ENCODE data around the gene ADRB2. TPM values are rescaled to one million over a fixed set of nuclear protein-coding genes. Genes with fewer than 3 reads are reported as not detected.

ADRB2 gene
- total and polyA plus RNA-seq, 10 of the 15 experiments (the other 5 are each of a cell fraction or from before 2014, with no cell fraction given) = 0.03 to 0.34 (median 0.18) TPM; not detected in 1

- TF ChIP-seq ZNF687 (IDR thresholded peaks at IDR 0.05) (no peak), ZNF217 (IDR thresholded peaks at IDR 0.05) (no peak), PKNOX1 (IDR thresholded peaks at IDR 0.05) (no peak)
Measured at GRCh38 chr5:148796936-148797335, 29.5 kb upstream of the ADRB2 start (continued).

GRCh38 chr5:148798786-148799185 is 27.6 kb upstream of the ADRB2 start:
- ChIA-PET CTCF (interaction anchor here (2.1 kb wide), 1 partner anchor 57 kb away, joined by 7 read pairs; no protein-coding TSS in a partner anchor), SMC1A (ENCODE audit: uncharacterized antibody, unreplicated experiment) (interaction anchor here (0.8 to 1.6 kb wide), 5 partner anchors 12 to 65 kb away, joined by 3 to 4 read pairs (median 3); no protein-coding TSS in a partner anchor), POLR2A (no interaction called here), RAD21 (ENCODE audit: unreplicated experiment) (interaction anchor here (1.2 kb wide), 1 partner anchor 67 kb away, joined by 4 read pairs; no protein-coding TSS in a partner anchor)
- BruUV-seq (replicated peaks) = no TSS peak
- no peak overlapping the region for H2AFZ ChIP-seq (ENCODE audit: control insufficient read depth, low read depth, low read length)
- WGBS (ENCODE audit: insufficient coverage, insufficient replicate concordance, low lambda C conversion rate, missing lambda C conversion rate) = 33% methylated on average over 1 of the region's 1 CpG
- FAIRE-seq (no peak), ATAC-seq (no peak), DNase-seq (ENCODE audit: low read depth, low spot score) (no peak)
- H3K9ac ChIP-seq (ENCODE audit: control insufficient read depth, insufficient read depth, low read length) = no peak overlapping the region
- no peak overlapping the region for H3K4me3 ChIP-seq
- no peak overlapping the region for H3K27ac ChIP-seq (ENCODE audit: control insufficient read depth, insufficient read depth)
- no peaks in the 10 kb centered on the region; the same call in 2 of the 3 replicates for H3K9me3 ChIP-seq (replicated peaks; ENCODE audit: control insufficient read depth, insufficient read depth, low read length)
- H3K36me3 ChIP-seq (ENCODE audit: control insufficient read depth in 2 of 2, insufficient read depth in 2 of 2, low read length in 1 of 2) = no peaks in the 10 kb centered on the region
- H3K27me3 ChIP-seq (replicated peaks in 1 of 2; ENCODE audit: control insufficient read depth in 2 of 2, insufficient read depth in 2 of 2, low read length in 1 of 2) = no peaks in the 10 kb centered on the region
- H3K4me1 ChIP-seq (ENCODE audit: control insufficient read depth, insufficient read depth, low read length) = peaks cover 7% of the 10 kb centered on the region; the same call in 1 of the 2 replicates
- in situ Hi-C loops (cut with MboI) (no loop called here), intact Hi-C loops (cut with micrococcal nuclease; ENCODE audit: unreplicated experiment) (no loop called here)
- no peaks in the 10 kb centered on the region for H3K79me2 ChIP-seq (ENCODE audit: control insufficient read depth, insufficient read depth, low read length)
- no peak overlapping the region for H3K4me2 ChIP-seq (ENCODE audit: control insufficient read depth, insufficient read depth)
- H4K20me1 ChIP-seq (ENCODE audit: control insufficient read depth, insufficient read depth) = no peaks in the 10 kb centered on the region
- TF ChIP-seq ZNF24 (IDR thresholded peaks at IDR 0.05) (no peak), IRF5 (IDR thresholded peaks at IDR 0.05; ENCODE audit: borderline replicate concordance) (no peak), MTA2 (IDR thresholded peaks at IDR 0.05; ENCODE audit: low read depth) (no peak), CBX5 (IDR thresholded peaks at IDR 0.05; ENCODE audit: low read depth) (no peak), RAD51 (IDR thresholded peaks at IDR 0.05) (no peak), MEF2B (IDR thresholded peaks at IDR 0.05; ENCODE audit: partially characterized antibody, poor library complexity, severe bottlenecking) (no peak), PRDM15 (CRISPR knock-in tag; IDR thresholded peaks at IDR 0.05) (no peak), HDGF (IDR thresholded peaks at IDR 0.05) (no peak), ASH2L (IDR thresholded peaks at IDR 0.05; ENCODE audit: borderline replicate concordance, low read depth) (no peak), BRCA1 (IDR thresholded peaks at IDR 0.05; ENCODE audit: low read depth, low read length) (no peak), ZNF217 (IDR thresholded peaks at IDR 0.05) (no peak)

Measured in GM12878 (cell line).